SK-N-SH treated with all-trans-retinoic acid at 6 μM for 48 hours (cell line): Measurements from ENCODE around the gene POU1F1.

Experiments
- PATZ1 ChIP-seq: fragments of 250-450 bp; sonication (Bioruptor Pico); IDR thresholded peaks from 2 replicates; pipeline ENCODE4 v1.8.0; 2020; ENCODE audit warnings: mild to moderate bottlenecking, moderate library complexity, borderline replicate concordance
- RARB ChIP-seq: fragments of 250-450 bp; sonication (Bioruptor Pico); IDR thresholded peaks from 2 replicates; pipeline ENCODE4 v1.8.0; 2021; ENCODE audit warnings: mild to moderate bottlenecking, moderate library complexity
- ZC3H10 ChIP-seq: fragments of 250-450 bp; sonication (Bioruptor Pico); IDR thresholded peaks from 2 replicates; pipeline ENCODE4 v1.5.1; 2021; ENCODE audit warnings: mild to moderate bottlenecking, moderate library complexity
- ZFP3 ChIP-seq: fragments of 250-450 bp; sonication (Bioruptor Pico); IDR thresholded peaks from 2 replicates; pipeline ENCODE4 v1.5.0; 2020; ENCODE audit warnings: mild to moderate bottlenecking, moderate library complexity

- TF ChIP-seq ZC3H10 (no peak), PATZ1 (CRISPR knock-in tag) (no peak), RARB (no peak), ZFP3 (CRISPR knock-in tag) (no peak)
These were observed 8.3 kb downstream of the POU1F1 start for GRCh38 chr3:87267953-87268645.
